Body of pancreas (tissue), 4 donors: ENCODE results near the gene CTNNAL1.

Experiments used
- POLR2A ChIP-seq, 3 donors: fragments of 450-650 bp; IDR thresholded peaks; one replicate each; pipeline ENCODE4 v1.6.1; 2016; ENCODE audit warnings: antibody characterized with exemption in 3 of 3, mild to moderate bottlenecking in 2 of 3
- TF ChIP-seq, protein P1 (sequence below), 7 experiments: fragments of 450-650 bp in 4 of 7; fragments of 200-600 bp in 3 of 7; sonication (generic) in 3 of 7; IDR thresholded peaks; one replicate each; pipeline ENCODE4 v1.5.1; 2016 to 2019; ENCODE audit warnings: antibody characterized with exemption in 7 of 7

- TF ChIP-seq POLR2A (IDR thresholded peaks at IDR 0.05) = no peak
- TF ChIP-seq, protein P1, sequence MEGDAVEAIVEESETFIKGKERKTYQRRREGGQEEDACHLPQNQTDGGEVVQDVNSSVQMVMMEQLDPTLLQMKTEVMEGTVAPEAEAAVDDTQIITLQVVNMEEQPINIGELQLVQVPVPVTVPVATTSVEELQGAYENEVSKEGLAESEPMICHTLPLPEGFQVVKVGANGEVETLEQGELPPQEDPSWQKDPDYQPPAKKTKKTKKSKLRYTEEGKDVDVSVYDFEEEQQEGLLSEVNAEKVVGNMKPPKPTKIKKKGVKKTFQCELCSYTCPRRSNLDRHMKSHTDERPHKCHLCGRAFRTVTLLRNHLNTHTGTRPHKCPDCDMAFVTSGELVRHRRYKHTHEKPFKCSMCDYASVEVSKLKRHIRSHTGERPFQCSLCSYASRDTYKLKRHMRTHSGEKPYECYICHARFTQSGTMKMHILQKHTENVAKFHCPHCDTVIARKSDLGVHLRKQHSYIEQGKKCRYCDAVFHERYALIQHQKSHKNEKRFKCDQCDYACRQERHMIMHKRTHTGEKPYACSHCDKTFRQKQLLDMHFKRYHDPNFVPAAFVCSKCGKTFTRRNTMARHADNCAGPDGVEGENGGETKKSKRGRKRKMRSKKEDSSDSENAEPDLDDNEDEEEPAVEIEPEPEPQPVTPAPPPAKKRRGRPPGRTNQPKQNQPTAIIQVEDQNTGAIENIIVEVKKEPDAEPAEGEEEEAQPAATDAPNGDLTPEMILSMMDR (IDR thresholded peaks at IDR 0.05) = no peak
These were observed 80.0 kb downstream of the CTNNAL1 start for GRCh38 chr9:108933231-108933717.
